GM12801 (cell line): ENCODE data around the gene YPEL1.

Source experiments
- CTCF ChIP-seq: IDR thresholded peaks from one replicate; pipeline ENCODE4 v1.5.1; 2011; ENCODE audit warnings: control low read depth; ENCODE audit not compliant: insufficient read length; ENCODE audit errors: extremely low read depth

YPEL1 gene

GRCh38 chr22:21665047-21665851 lies 70.3 kb downstream of the YPEL1 start:
- no peak for TF ChIP-seq CTCF

- no peak for TF ChIP-seq CTCF
Measured at GRCh38 chr22:21663738-21664137, 71.9 kb downstream of the YPEL1 start.

- TF ChIP-seq CTCF = no peak
Measured at GRCh38 chr22:21661991-21662390, 73.6 kb downstream of the YPEL1 start.

GRCh38 chr22:21660904-21661303 lies 74.7 kb downstream of the YPEL1 start:
- no peak for TF ChIP-seq CTCF

GRCh38 chr22:21659864-21660525 lies 75.6 kb downstream of the YPEL1 start:
- TF ChIP-seq CTCF = no peak

GRCh38 chr22:21657360-21658032 lies 78.1 kb downstream of the YPEL1 start:
- TF ChIP-seq CTCF = no peak

- no peak for TF ChIP-seq CTCF
Measured at GRCh38 chr22:21657020-21657359, 78.6 kb downstream of the YPEL1 start.
